Osteoblast (primary cell): ENCODE measurements around the gene PPP1R10. TPM values are rescaled to one million over a fixed set of nuclear protein-coding genes. Genes with fewer than 3 reads are reported as not detected.
A peak's percentile ranks its signal among the peaks of the same experiment; 100 is the strongest.

Experiments
- DNase-seq: peaks from one replicate; pipeline ENCODE4 v3.0.0; 2011; ENCODE audit warnings: low spot score, mixed read lengths; ENCODE audit not compliant: insufficient read length; ENCODE audit errors: missing footprints
- H2AFZ ChIP-seq: 2 replicates; pipeline ENCODE4 v1.6.0; 2011; ENCODE audit warnings: mild to moderate bottlenecking, low read length
- H3K27ac ChIP-seq: 2 replicates; pipeline ENCODE4 v1.5.1; 2011; ENCODE audit warnings: mild to moderate bottlenecking, low read depth, low read length, moderate library complexity
- H3K27me3 ChIP-seq: 2 replicates; pipeline ENCODE4 v1.6.0; 2012; ENCODE audit warnings: mild to moderate bottlenecking, control low read depth, inconsistent platforms, low read length, moderate library complexity; ENCODE audit not compliant: insufficient read depth
- H3K36me3 ChIP-seq: 2 replicates; pipeline ENCODE4 v1.5.1; 2011; ENCODE audit warnings: mild to moderate bottlenecking, low read length, control low read depth, moderate library complexity; ENCODE audit not compliant: insufficient read depth
- H3K4me1 ChIP-seq: 2 replicates; pipeline ENCODE4 v1.5.1; 2011; ENCODE audit warnings: mild to moderate bottlenecking, low read length, control low read depth, moderate library complexity; ENCODE audit not compliant: insufficient read depth
- H3K4me2 ChIP-seq: 2 replicates; pipeline ENCODE4 v1.6.0; 2011; ENCODE audit warnings: mild to moderate bottlenecking, low read length; ENCODE audit not compliant: insufficient read depth
- H3K4me3 ChIP-seq: fragments of 200-600 bp; sonication (generic); 3 replicates; pipeline ENCODE4 v1.5.1; 2012; ENCODE audit warnings: mild to moderate bottlenecking, low read length, inconsistent platforms; ENCODE audit not compliant: insufficient read depth
- H3K79me2 ChIP-seq: 2 replicates; pipeline ENCODE4 v1.6.0; 2012; ENCODE audit warnings: mild to moderate bottlenecking, low read length, control low read depth, inconsistent platforms; ENCODE audit not compliant: insufficient read depth
- H3K9me3 ChIP-seq: 2 replicates; pipeline ENCODE4 v1.5.1; 2011; ENCODE audit warnings: low read depth, low read length, control low read depth
- H4K20me1 ChIP-seq: 2 replicates; pipeline ENCODE4 v1.6.0; 2012; ENCODE audit warnings: mild to moderate bottlenecking, low read length, control low read depth; ENCODE audit not compliant: insufficient read depth
- CTCF ChIP-seq: IDR thresholded peaks from 2 replicates; pipeline ENCODE4 v1.5.1; 2011; ENCODE audit warnings: mild to moderate bottlenecking, low read depth, low read length, moderate library complexity; ENCODE audit errors: extremely low read depth
- total RNA-seq: library from RNA; depleted of rRNA; stranded (reverse); fragments of >200 nt; gene quantifications from 2 replicates; pipeline ENCODE4 v1.2.3, GENCODE V29; 2012

Gene PPP1R10
- total RNA-seq, 1 donor, result 29.0 TPM

DNA sequence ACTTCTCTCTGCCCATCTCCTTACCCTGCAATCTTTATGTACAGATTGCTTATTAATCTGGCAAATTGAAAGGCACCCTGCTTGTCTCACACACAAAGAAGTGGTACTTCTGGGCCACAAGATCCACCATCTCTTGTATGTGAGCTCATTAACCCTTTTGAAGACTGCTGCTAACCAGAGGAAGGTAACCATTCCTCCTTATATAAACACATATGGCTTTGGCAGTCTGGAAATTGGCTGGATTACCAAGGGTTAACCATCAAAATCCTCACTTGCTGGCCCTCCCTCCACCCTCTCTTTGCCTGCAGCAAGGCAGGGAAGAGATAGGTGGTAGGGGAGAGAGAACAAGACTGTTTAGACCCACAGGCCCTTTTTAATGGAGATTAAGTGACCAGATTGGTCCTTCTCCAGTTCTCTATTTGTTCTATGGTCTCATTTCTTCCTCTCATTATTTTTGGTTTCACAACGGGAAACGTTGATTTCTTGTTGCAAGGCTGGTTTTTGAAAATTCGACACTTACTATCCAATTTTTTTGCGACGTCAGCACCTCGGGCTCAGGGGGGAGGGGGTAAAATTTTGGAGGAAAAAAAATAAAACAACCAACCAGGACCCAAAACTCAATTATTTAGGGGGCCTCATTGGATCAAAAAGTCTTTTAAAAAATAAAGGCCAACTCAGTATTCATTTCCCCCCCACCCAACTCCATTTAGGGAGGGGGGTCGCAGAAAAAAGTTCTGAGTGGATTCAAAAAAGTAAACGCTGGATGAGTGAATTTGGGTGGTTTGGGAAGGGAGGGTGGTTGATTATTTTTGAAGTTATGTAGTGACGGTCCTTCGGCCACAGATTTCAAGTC lies 859 bp downstream of the PPP1R10 start:
- Histone ChIP-seq H3K27me3 (no peaks in the 10 kb centered on the region), H3K27ac (peak overlapping the region; percentile 99), H3K36me3 (peaks cover 36% of the 10 kb centered on the region), H3K4me2 (peak overlapping the region; percentile 86), H4K20me1 (peaks cover 33% of the 10 kb centered on the region), H2AFZ (no peak overlapping the region), H3K4me3 (peak overlapping the region; percentile 95), H3K79me2 (peaks cover 46% of the 10 kb centered on the region), H3K9me3 (no peaks in the 10 kb centered on the region), H3K4me1 (peaks cover 50% of the 10 kb centered on the region)
- no peak for TF ChIP-seq CTCF
- DNase-seq, result no peak

DNA sequence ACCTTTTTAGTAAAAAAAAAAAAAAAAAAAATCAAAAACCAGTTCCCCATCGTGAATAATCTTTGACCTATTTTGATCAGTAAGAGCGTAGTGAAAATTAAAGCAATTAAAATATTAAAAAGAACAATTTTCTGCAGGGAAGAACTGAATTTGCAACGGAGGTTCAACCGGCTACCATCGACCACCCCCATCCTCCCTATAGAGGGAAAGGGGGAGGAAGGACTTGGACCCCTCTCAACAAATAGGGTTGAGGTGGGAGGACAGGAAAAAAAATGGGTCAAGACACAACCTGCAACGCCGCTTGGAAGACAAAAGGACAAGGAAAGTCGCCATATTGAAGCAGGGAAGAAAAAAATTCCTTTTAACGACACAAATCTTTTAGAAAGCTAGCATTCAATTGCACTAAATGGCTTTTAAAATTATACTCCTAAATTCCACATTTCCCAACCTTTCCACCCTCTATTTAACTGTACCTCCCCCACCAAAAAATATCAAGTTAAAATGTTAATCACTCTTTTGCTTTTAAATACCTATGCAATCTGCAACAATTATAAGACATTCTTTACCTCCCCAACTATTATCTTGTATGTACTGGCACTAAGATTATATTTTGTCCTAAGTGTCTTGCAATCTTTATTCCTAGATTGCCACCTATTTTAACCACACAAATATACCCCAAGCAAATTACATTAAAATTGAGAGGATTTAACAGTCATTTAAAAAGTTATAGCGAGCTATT lies 1.7 kb downstream of the PPP1R10 start:
- no peak for DNase-seq
- no peak for TF ChIP-seq CTCF
- Histone ChIP-seq H3K36me3 (peaks cover 38% of the 10 kb centered on the region), H3K4me1 (peaks cover 54% of the 10 kb centered on the region), H2AFZ (no peak overlapping the region), H3K9me3 (no peaks in the 10 kb centered on the region), H3K27me3 (no peaks in the 10 kb centered on the region), H4K20me1 (peaks cover 36% of the 10 kb centered on the region), H3K4me2 (peak overlapping the region; percentile 86), H3K79me2 (peaks cover 50% of the 10 kb centered on the region), H3K4me3 (peak overlapping the region; percentile 95), H3K27ac (peak overlapping the region; percentile 99)

DNA sequence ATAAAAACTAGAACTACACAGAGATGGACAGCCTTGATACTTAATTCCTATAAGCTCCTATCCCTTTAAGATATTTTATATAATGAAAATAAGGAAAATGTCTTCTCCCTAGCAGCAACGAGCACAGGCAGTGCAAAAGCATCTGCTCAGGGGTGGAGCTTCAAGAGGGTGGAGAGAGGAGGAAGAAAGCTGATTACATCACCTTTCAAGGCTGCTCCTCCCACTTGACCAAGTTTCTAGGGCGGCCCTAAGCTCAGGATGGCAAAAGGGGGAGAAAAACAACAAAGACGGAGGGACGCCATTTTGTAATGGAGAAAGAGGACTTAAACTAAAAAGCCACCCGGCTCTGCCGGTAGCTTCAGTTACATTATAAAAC lies 2.2 kb downstream of the PPP1R10 start:
- H4K20me1 ChIP-seq, result peaks cover 36% of the 10 kb centered on the region
- no peak for TF ChIP-seq CTCF
- no peaks in the 10 kb centered on the region for H3K9me3 ChIP-seq
- peak; percentile 69 for DNase-seq
- no peak overlapping the region for H2AFZ ChIP-seq
- peak overlapping the region; percentile 95 for H3K4me3 ChIP-seq
- H3K36me3 ChIP-seq, result peaks cover 40% of the 10 kb centered on the region
- H3K27me3 ChIP-seq, result no peaks in the 10 kb centered on the region
- peak overlapping the region; percentile 99 for H3K27ac ChIP-seq
- H3K79me2 ChIP-seq, result peaks cover 54% of the 10 kb centered on the region
- H3K4me1 ChIP-seq, result peaks cover 59% of the 10 kb centered on the region
- H3K4me2 ChIP-seq, result peak overlapping the region; percentile 86
